Adrenal gland (tissue), 12 donors: ENCODE results near the gene GMDS. TPM values are rescaled to one million over a fixed set of nuclear protein-coding genes. Genes with fewer than 3 reads are reported as not detected.

Experiments used
- DNase-seq, 7 donors: peaks; one replicate each; pipeline ENCODE4 v3.0.0-alpha.2; 2019 to 2020
- H3K27ac ChIP-seq, 5 donors: fragments of 200-600 bp; sonication (generic) in 4 of 5; 1 replicate in 3 of 5; 2 replicates in 2 of 5; pipeline versions ENCODE4 v1.5.1 to v1.8.0; 2016 to 2020; ENCODE audit warnings: mild to moderate bottlenecking in 1 of 5
- H3K27me3 ChIP-seq: fragments of 200-600 bp; 2 replicates; pipeline ENCODE4 v1.8.0; 2021
- H3K36me3 ChIP-seq, 2 donors: fragments of 200-600 bp; replicated peaks in 1 of 2; 1 replicate in 1 of 2; 2 replicates in 1 of 2; pipeline versions ENCODE4 v1.5.1 to v1.8.0; 2018 to 2022
- H3K4me1 ChIP-seq, 2 donors: fragments of 200-600 bp; replicated peaks in 1 of 2; 1 replicate in 1 of 2; 2 replicates in 1 of 2; pipeline versions ENCODE4 v1.5.1 to v1.8.0; 2018 to 2021
- H3K4me3 ChIP-seq, 4 donors: fragments of 200-600 bp; sonication (generic) in 3 of 4; one replicate each; pipeline ENCODE4 v1.5.1; 2016 to 2018
- H3K9me3 ChIP-seq, 3 donors: fragments of 200-600 bp; sonication (generic) in 1 of 3; replicated peaks in 1 of 3; 1 replicate in 2 of 3; 2 replicates in 1 of 3; pipeline versions ENCODE4 v1.5.1 to v1.8.0; 2016 to 2021
- POLR2A ChIP-seq, 2 donors: fragments of 450-650 bp; IDR thresholded peaks; one replicate each; pipeline ENCODE4 v1.6.1; 2017; ENCODE audit warnings: antibody characterized with exemption in 2 of 2, mild to moderate bottlenecking in 2 of 2, moderate library complexity in 1 of 2
- WGBS, 4 donors: extraction: QIAGEN DNeasy Blood & Tissue Kit in 2 of 4; methylation state at CpG; one replicate each; pipeline versions ENCODE4 v1.1.5 to v1.1.7; 2013 to 2017; 5-methylcytosine and 5-hydroxymethylcytosine counted together
- intact Hi-C, 2 donors: fragments of 100-400 bp; cut with DNase I; formaldehyde crosslinking; loops; one replicate each; pipeline versions ENCODE4 v1.14.1 to v1.15.0; 2022 to 2023
- polyA plus RNA-seq, 3 donors: library from polyadenylated mRNA; stranded (reverse); fragments of 200-250 nt in 2 of 3; fragments of 350-450 nt in 1 of 3; fragmentation: Illumina TruSeq in 1 of 3; extraction: RNeasy Lipid Tissue Mini Kit (QIAGEN cat#74804) in 1 of 3; gene quantifications; one replicate each; pipeline ENCODE4 v1.2.3, GENCODE V29; 2013 to 2014
- total RNA-seq, 9 donors: library from RNA; depleted of rRNA in 4 of 9; stranded (reverse); fragments of >200 nt in 4 of 9; fragments of 120-200 nt in 1 of 9; fragmentation: NEBNext Ultra II Directional in 1 of 9; extraction: Animal tissue kit (Norgen Biotek cat#: 25700) in 1 of 9; gene quantifications; one replicate each; pipeline versions ENCODE4 v1.1.0 to v1.2.4, GENCODE V29; 2013 to 2023
- TF ChIP-seq, protein P1 (sequence below), 6 experiments: fragments of 450-650 bp in 4 of 6; fragments of 200-600 bp in 2 of 6; sonication (generic) in 1 of 6; IDR thresholded peaks; 1 replicate in 5 of 6; 2 replicates in 1 of 6; pipeline versions ENCODE4 v1.5.1 to v1.8.0; 2016 to 2021; ENCODE audit warnings: antibody characterized with exemption in 6 of 6, mild to moderate bottlenecking in 2 of 6, moderate library complexity in 1 of 6
- donor health status: healthy with polysubstance abuse.
- donor health status: Bipolar disorder and iron deficiency.
- donor health status: DM: yes; HTN: yes; CAD: no.
- donor health status: DM: no; HTN: no; CAD: no.
- donor health status: DM: no; HTN: no; CAD: no.
- donor health status: DM: yes; HTN: yes; CAD: no.

The GMDS gene
- total and polyA plus RNA-seq, 12 donors = 8.5 to 39.2 (median 15.2) TPM

DNA sequence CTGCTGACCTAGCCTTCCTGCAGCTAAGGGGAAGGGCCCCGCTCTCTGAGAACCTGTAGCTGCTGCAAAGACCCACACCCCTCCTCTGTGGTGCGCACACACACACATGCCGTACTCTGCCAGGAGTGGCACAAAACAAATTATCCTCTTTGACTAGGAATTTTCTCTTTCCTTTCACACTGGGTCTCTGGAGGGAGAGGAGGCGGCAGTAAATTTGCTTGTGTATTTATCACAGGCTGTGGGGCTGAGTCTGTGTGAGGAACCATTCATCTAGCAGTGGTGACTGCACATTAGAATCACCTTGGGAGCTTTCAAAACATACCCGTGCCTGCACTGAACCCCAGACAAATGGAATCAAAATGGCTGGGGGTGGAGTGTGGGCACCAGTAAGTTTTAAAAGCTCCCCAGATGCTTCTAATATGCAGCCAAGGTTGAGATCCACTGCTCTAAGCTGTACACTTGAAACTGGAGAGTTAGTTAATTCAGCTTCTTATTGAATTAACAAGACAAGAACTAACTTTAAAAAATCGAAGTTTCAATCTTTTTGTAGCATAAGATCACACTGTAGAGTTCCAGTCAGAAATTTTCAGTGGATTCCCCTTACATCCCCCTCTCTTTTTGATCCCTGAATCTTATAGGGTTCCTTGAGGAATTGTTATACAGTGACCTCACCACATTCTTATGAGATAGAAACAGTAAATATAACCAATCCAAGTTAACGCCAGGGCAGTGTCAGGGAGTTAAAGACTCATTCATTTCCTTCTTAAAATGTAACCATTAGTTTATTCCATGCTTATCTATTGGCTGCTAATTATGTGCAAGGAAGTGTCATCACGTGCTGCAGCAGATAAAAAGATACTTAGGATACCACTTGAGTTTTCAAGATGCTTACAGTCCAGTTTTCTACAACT is 29.8 kb upstream of the GMDS start:
- Histone ChIP-seq H3K4me3 (no peak overlapping the region), H3K27ac (no peak overlapping the region), H3K27me3 (no peaks in the 10 kb centered on the region), H3K9me3 (no peaks in the 10 kb centered on the region), H3K36me3 (peaks cover 0 to 6% of the 10 kb centered on the region in 2 donors), H3K4me1 (no peaks in the 10 kb centered on the region)
- WGBS, 4 donors = 81 to 87% (median 85%) methylated on average over 8 of the region's 8 CpGs
- TF ChIP-seq POLR2A (IDR thresholded peaks at IDR 0.05) = no peak
- TF ChIP-seq, protein P1, sequence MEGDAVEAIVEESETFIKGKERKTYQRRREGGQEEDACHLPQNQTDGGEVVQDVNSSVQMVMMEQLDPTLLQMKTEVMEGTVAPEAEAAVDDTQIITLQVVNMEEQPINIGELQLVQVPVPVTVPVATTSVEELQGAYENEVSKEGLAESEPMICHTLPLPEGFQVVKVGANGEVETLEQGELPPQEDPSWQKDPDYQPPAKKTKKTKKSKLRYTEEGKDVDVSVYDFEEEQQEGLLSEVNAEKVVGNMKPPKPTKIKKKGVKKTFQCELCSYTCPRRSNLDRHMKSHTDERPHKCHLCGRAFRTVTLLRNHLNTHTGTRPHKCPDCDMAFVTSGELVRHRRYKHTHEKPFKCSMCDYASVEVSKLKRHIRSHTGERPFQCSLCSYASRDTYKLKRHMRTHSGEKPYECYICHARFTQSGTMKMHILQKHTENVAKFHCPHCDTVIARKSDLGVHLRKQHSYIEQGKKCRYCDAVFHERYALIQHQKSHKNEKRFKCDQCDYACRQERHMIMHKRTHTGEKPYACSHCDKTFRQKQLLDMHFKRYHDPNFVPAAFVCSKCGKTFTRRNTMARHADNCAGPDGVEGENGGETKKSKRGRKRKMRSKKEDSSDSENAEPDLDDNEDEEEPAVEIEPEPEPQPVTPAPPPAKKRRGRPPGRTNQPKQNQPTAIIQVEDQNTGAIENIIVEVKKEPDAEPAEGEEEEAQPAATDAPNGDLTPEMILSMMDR (IDR thresholded peaks at IDR 0.05) = no peak
- intact Hi-C loops = no loop called here
- no peak for DNase-seq

DNA sequence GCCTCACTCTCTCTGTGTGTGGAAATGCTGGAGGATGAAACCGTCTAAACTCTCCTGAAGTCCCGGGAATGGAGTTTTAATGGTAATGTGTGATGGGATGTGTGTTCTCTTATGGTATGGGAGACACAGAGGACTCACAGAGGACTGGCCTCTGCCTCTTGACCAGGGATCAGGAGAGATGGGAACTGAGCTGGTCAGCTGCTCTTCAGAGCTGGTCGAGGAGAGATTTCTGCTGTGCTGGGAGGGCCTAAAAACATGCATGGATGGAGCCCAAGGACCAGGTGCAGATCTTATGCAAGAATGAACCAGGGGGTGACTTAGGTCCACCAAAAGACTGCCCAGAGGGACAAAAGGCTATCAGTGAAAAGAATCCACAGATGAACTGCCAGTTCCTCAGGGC is 27.3 kb upstream of the GMDS start:
- no peak for DNase-seq
- Histone ChIP-seq H3K27me3 (no peaks in the 10 kb centered on the region), H3K4me3 (no peak overlapping the region), H3K9me3 (no peaks in the 10 kb centered on the region), H3K27ac (no peak overlapping the region), H3K36me3 (peaks cover 0 to 6% of the 10 kb centered on the region in 2 donors), H3K4me1 (no peaks in the 10 kb centered on the region)
- intact Hi-C loops = no loop called here
- WGBS, 4 donors = 93 to 99% (median 95%) methylated on average over 3 of the region's 3 CpGs
- TF ChIP-seq, protein P1 (IDR thresholded peaks at IDR 0.05) = no peak
- TF ChIP-seq POLR2A (IDR thresholded peaks at IDR 0.05) = no peak

- 94 to 100% (median 97%) methylated on average over 3 of the region's 3 CpGs for WGBS, 4 donors
- Histone ChIP-seq H3K4me1 (no peaks in the 10 kb centered on the region), H3K4me3 (no peak overlapping the region), H3K27ac (no peak overlapping the region), H3K36me3 (peaks cover 0 to 6% of the 10 kb centered on the region in 2 donors), H3K27me3 (no peaks in the 10 kb centered on the region), H3K9me3 (no peaks in the 10 kb centered on the region)
- DNase-seq = no peak
- TF ChIP-seq POLR2A (IDR thresholded peaks at IDR 0.05) = no peak
- TF ChIP-seq, protein P1 (IDR thresholded peaks at IDR 0.05) = no peak
- intact Hi-C loops = no loop called here
Measured at GRCh38 chr6:2270054-2270453, 24.6 kb upstream of the GMDS start.

- 92 to 100% (median 98%) methylated on average over 1 of the region's 1 CpG for WGBS, 4 donors
Measured at GRCh38 chr6:2266841-2267240, 21.4 kb upstream of the GMDS start.

More at GRCh38 chr6:2266841-2267240, 21.4 kb upstream of the GMDS start:
- Histone ChIP-seq H3K27ac (no peak overlapping the region), H3K27me3 (no peaks in the 10 kb centered on the region), H3K36me3 (no peaks in the 10 kb centered on the region), H3K4me1 (no peaks in the 10 kb centered on the region), H3K4me3 (no peak overlapping the region), H3K9me3 (no peaks in the 10 kb centered on the region)
- intact Hi-C loops = no loop called here
- no peak for TF ChIP-seq POLR2A (IDR thresholded peaks at IDR 0.05)
- TF ChIP-seq, protein P1 (IDR thresholded peaks at IDR 0.05) = no peak
- no peak for DNase-seq
